Bronchial epithelial cell (primary cell): ENCODE measurements around the gene AMMECR1. TPM values are rescaled to one million over a fixed set of nuclear protein-coding genes. Genes with fewer than 3 reads are reported as not detected.

Experiments used
- DNase-seq: peaks from one replicate; pipeline ENCODE4 v3.0.0-alpha.2; 2010; ENCODE audit warnings: low read depth
- FAIRE-seq: peaks from 2 replicates; lab custom pipeline; 2011; peaks lifted over from hg19 to GRCh38; lab: Jason Lieb, UNC
- H3K27me3 ChIP-seq: 2 replicates; pipeline ENCODE4 v1.5.1; 2011; ENCODE audit warnings: low read length; ENCODE audit not compliant: control insufficient read depth, insufficient read depth
- H3K36me3 ChIP-seq: 2 replicates; pipeline ENCODE4 v1.5.1; 2011; ENCODE audit warnings: low read length; ENCODE audit not compliant: control insufficient read depth, insufficient read depth
- H3K4me3 ChIP-seq: 2 replicates; pipeline ENCODE4 v1.5.1; 2011; ENCODE audit warnings: mild to moderate bottlenecking, low read depth, low read length, control low read depth
- total RNA-seq: library from RNA; depleted of rRNA; stranded (reverse); fragments of >200 nt; gene quantifications from 2 replicates; pipeline ENCODE4 v1.2.1, GENCODE V29; 2014
- TF ChIP-seq, protein P1 (sequence below): IDR thresholded peaks from 2 replicates; pipeline ENCODE4 v1.5.1; 2011; ENCODE audit warnings: mild to moderate bottlenecking, moderate library complexity, low read length, control low read depth, inconsistent platforms; ENCODE audit not compliant: insufficient read depth, severe bottlenecking

The AMMECR1 gene
- total RNA-seq, 1 donor from 2014 or later, result 19.0 TPM

DNA sequence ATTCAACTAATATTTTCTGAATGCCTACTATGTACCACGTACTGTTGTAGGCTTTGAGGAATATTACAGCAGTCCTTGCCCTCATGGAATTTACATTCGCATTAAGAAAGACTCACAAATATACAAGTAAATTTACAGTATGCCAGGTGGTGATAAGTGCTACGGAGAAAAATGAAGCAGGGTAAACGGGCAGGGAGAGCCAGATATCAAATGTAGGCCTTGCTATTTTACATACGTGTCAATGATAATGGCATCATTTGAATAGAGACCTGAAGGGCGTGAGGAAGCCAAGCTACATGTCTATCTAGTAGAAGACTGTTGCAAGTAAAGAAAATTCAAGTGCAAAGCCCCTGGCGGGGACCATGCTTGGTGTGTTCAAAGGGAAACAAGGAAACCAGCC lies 65.2 kb downstream of the AMMECR1 start:
- Histone ChIP-seq H3K27me3 (no peaks in the 10 kb centered on the region), H3K36me3 (no peaks in the 10 kb centered on the region), H3K4me3 (no peak overlapping the region)
- no peak for DNase-seq
- no peak for FAIRE-seq
- TF ChIP-seq, protein P1, sequence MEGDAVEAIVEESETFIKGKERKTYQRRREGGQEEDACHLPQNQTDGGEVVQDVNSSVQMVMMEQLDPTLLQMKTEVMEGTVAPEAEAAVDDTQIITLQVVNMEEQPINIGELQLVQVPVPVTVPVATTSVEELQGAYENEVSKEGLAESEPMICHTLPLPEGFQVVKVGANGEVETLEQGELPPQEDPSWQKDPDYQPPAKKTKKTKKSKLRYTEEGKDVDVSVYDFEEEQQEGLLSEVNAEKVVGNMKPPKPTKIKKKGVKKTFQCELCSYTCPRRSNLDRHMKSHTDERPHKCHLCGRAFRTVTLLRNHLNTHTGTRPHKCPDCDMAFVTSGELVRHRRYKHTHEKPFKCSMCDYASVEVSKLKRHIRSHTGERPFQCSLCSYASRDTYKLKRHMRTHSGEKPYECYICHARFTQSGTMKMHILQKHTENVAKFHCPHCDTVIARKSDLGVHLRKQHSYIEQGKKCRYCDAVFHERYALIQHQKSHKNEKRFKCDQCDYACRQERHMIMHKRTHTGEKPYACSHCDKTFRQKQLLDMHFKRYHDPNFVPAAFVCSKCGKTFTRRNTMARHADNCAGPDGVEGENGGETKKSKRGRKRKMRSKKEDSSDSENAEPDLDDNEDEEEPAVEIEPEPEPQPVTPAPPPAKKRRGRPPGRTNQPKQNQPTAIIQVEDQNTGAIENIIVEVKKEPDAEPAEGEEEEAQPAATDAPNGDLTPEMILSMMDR, result no peak

DNA sequence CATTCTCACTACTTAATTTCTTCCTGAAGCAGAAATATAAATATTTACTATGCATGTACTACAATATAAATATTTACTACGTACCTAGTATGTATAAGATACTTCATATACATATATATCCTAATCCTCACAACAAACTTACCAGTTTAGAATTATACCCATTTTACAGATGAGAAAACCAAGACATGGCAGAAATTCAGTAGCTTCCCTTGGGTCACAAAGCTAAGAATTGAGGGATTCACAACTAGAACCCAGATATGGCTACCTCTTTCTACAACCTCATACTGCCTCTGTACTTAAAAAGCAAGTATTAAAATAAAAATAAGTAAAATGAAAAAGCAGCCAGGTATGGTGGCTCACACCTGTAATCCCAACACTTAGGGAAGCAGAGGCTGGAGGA lies 65.9 kb downstream of the AMMECR1 start:
- no peak for DNase-seq
- TF ChIP-seq, protein P1, result no peak
- FAIRE-seq, result no peak
- Histone ChIP-seq H3K36me3 (no peaks in the 10 kb centered on the region), H3K4me3 (no peak overlapping the region), H3K27me3 (no peaks in the 10 kb centered on the region)

DNA sequence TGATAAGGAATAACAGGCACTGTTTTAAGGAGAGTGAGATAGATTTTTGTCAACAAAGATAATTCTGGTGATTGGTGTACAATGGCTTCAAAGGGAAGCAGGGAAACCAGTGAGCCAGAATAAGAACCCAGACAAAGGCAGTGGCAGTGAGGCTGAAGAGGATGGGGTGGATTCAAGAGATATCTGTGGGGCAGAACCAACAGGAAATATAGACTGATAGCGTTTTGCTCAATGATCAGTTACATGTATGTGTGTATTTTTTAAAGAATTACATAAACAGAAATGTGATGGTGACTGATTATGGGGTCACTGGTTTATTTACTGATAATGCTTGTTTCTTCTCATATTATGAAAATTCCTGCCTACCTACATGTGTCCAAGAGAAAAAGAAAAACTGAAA lies 66.4 kb downstream of the AMMECR1 start:
- DNase-seq (no peak), FAIRE-seq (no peak)
- no peaks in the 10 kb centered on the region for H3K27me3 ChIP-seq
- no peaks in the 10 kb centered on the region for H3K36me3 ChIP-seq
- TF ChIP-seq, protein P1, result no peak
- H3K4me3 ChIP-seq, result no peak overlapping the region

DNA sequence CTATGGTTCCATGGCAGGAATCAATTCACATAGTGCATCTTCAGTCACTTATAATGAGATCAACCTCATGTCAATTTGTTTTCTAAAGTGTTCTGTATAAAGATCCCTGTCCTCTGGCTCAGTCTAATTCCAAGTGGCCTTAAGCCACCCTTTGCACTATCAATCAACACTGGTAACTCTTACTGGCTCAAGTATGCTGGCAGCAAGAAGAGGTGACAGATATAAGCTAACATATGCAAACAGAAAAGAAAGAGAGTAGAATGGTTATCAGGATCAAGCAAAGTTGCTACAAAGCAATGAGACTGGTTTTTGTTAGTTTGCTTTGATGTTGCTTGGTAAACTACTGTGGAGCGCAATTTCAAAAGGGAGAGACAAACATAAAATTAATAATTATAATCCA lies 67.0 kb downstream of the AMMECR1 start:
- TF ChIP-seq, protein P1, result no peak
- DNase-seq (no peak), FAIRE-seq (no peak)
- Histone ChIP-seq H3K36me3 (no peaks in the 10 kb centered on the region), H3K4me3 (no peak overlapping the region), H3K27me3 (no peaks in the 10 kb centered on the region)

DNA sequence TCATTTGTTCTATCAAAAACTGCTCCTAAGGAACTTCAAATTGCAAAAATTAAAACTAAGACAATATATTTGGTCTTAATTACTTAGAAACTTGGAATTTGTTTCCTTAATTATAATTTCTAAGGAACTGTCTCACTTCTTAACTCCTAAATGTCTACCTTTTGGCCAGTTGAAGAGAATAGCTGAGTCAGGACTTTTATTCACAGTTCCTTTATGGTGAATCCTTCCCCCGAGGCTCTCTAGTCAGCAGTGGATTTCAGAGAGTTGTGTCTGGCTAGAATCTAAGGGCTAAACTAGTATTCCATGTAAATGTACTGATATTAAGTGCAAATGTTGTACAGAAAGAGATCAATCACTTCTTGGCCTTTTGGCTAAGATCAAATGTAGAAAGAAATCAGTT lies 69.3 kb downstream of the AMMECR1 start:
- DNase-seq (peak; percentile 50), FAIRE-seq (no peak)
- no peaks in the 10 kb centered on the region for H3K36me3 ChIP-seq
- H3K27me3 ChIP-seq, result no peaks in the 10 kb centered on the region
- TF ChIP-seq, protein P1, result no peak
- no peak overlapping the region for H3K4me3 ChIP-seq

DNA sequence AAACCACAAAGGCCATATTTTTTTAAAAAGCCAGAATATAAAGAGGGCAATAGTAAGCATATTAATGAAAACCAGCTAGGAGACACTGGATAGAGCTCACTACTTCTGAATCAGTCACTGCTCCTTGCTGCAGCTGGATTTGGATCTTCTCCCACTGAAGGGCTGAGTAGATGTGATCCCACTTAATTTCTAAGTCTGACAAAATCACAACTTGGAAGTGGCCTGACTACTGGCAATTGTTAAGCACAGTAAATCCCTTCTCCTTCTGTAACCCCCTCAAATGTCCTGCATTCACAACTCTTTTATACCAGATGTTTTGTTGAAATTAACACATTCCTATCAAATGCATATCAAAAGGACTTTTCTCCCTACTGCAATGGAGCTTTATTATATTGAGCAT lies 72.9 kb downstream of the AMMECR1 start:
- DNase-seq (no peak), FAIRE-seq (no peak)
- H3K36me3 ChIP-seq, result no peaks in the 10 kb centered on the region
- H3K4me3 ChIP-seq, result no peak overlapping the region
- H3K27me3 ChIP-seq, result no peaks in the 10 kb centered on the region
- TF ChIP-seq, protein P1, result no peak
